GM18868 (cell line): ENCODE data around the gene PLCL2.

Experiments used
- ATAC-seq: cut with Tn5 transposase; IDR thresholded peaks from one replicate; pipeline ENCODE4 v1.9.1; 2021; ENCODE audit warnings: mild to moderate bottlenecking, moderate library complexity; ENCODE audit not compliant: unreplicated experiment

Gene PLCL2

GRCh38 chr3:17065315-17065714 lies 180.6 kb downstream of the PLCL2 start:
- no peak for ATAC-seq

GRCh38 chr3:17065881-17066280 lies 181.1 kb downstream of the PLCL2 start:
- ATAC-seq, result no peak

- no peak for ATAC-seq
These were observed 185.0 kb downstream of the PLCL2 start for GRCh38 chr3:17069754-17070153.

GRCh38 chr3:17070161-17070959 lies 185.6 kb downstream of the PLCL2 start:
- ATAC-seq, result no peak

- ATAC-seq, result no peak
These were observed 189.8 kb downstream of the PLCL2 start for GRCh38 chr3:17074559-17074958.

GRCh38 chr3:17075358-17075757 lies 190.6 kb downstream of the PLCL2 start:
- ATAC-seq, result no peak

GRCh38 chr3:17075907-17076306 lies 191.2 kb downstream of the PLCL2 start:
- ATAC-seq, result no peak

- no peak for ATAC-seq
These were observed 192.3 kb downstream of the PLCL2 start for GRCh38 chr3:17076940-17077605.

- ATAC-seq, result no peak
These were observed 192.9 kb downstream of the PLCL2 start for GRCh38 chr3:17077606-17078005.

- ATAC-seq, result no peak
These were observed 194.2 kb downstream of the PLCL2 start for GRCh38 chr3:17078926-17079465.

GRCh38 chr3:17079933-17080332 lies 195.2 kb downstream of the PLCL2 start:
- ATAC-seq, result no peak

GRCh38 chr3:17081520-17081919 lies 196.8 kb downstream of the PLCL2 start:
- ATAC-seq, result no peak

GRCh38 chr3:17087509-17087908 lies 202.8 kb downstream of the PLCL2 start:
- no peak for ATAC-seq

GRCh38 chr3:17088017-17088416 lies 203.3 kb downstream of the PLCL2 start:
- no peak for ATAC-seq

- ATAC-seq, result no peak
These were observed 204.0 kb downstream of the PLCL2 start for GRCh38 chr3:17088602-17089313.

- ATAC-seq, result no peak
These were observed 204.6 kb downstream of the PLCL2 start for GRCh38 chr3:17089314-17089700.

- no peak for ATAC-seq
These were observed 205.7 kb downstream of the PLCL2 start for GRCh38 chr3:17090280-17090983.

- ATAC-seq, result no peak
These were observed 207.3 kb downstream of the PLCL2 start for GRCh38 chr3:17091910-17092582.

- ATAC-seq, result no peak
These were observed 207.8 kb downstream of the PLCL2 start for GRCh38 chr3:17092583-17092933.

GRCh38 chr3:17094551-17094950 lies 209.8 kb downstream of the PLCL2 start:
- no peak for ATAC-seq
